Lower leg skin (tissue), 3 donors: ENCODE results near the gene USP40.

Source experiments
- CTCF ChIP-seq, 3 donors: fragments of 450-650 bp; IDR thresholded peaks; one replicate each; pipeline ENCODE4 v1.5.1; 2016; ENCODE audit warnings: antibody characterized with exemption in 3 of 3, mild to moderate bottlenecking in 3 of 3, moderate library complexity in 2 of 3
- POLR2A ChIP-seq, 2 donors: fragments of 450-650 bp; IDR thresholded peaks; one replicate each; pipeline ENCODE4 v1.6.1; 2016 to 2017; ENCODE audit warnings: antibody characterized with exemption in 2 of 2, mild to moderate bottlenecking in 1 of 2, moderate library complexity in 1 of 2

GRCh38 chr2:233466991-233467603, 99.5 kb downstream of the USP40 start:
- no peak for TF ChIP-seq CTCF (IDR thresholded peaks at IDR 0.05)
- no peak for TF ChIP-seq POLR2A (IDR thresholded peaks at IDR 0.05)
